ENCODE measurements around the gene RNU6-9. TPM values are rescaled to one million over a fixed set of nuclear protein-coding genes. Genes with fewer than 3 reads are reported as not detected.

Gene RNU6-9
- total RNA-seq, 1 donor from 2014 or later, result not detected

GRCh38 chr19:858868-859843 is 34.1 kb upstream of the RNU6-9 start, which contains the start of gene CFD:
Gene CFD, plus strand, starts transcription at chr19:859664. Its CDS starts 26 bp downstream, at chr19:859690.
- no peak for TF ChIP-seq CTCF (IDR thresholded peaks at IDR 0.05)
- Mint-ChIP-seq H3K36me3 (ENCODE audit: low read depth) (no peaks in the 10 kb centered on the region), H3K27me3 (ENCODE audit: low read depth) (no peaks in the 10 kb centered on the region), H3K4me1 (ENCODE audit: low read depth) (peaks cover 11% of the 10 kb centered on the region), H3K4me3 (ENCODE audit: unreplicated experiment) (peak within 1 kb of the TSS; percentile 33), H3K27ac (ENCODE audit: unreplicated experiment) (no peak within 1 kb of the TSS), H3K9me3 (ENCODE audit: low read depth) (no peaks in the 10 kb centered on the region)
- no peak for DNase-seq (ENCODE audit: low spot score)

- TF ChIP-seq CTCF (IDR thresholded peaks at IDR 0.05), result no peak
These were observed 32.0 kb upstream of the RNU6-9 start for GRCh38 chr19:861141-861755.

GRCh38 chr19:861756-862580 is 31.3 kb upstream of the RNU6-9 start:
- peak overlapping the region; percentile 22 for H3K4me3 Mint-ChIP-seq (ENCODE audit: unreplicated experiment)
- TF ChIP-seq CTCF (IDR thresholded peaks at IDR 0.05), result peak; percentile 18
- no peak for DNase-seq (ENCODE audit: low spot score)
- no peaks in the 10 kb centered on the region for H3K27me3 Mint-ChIP-seq (ENCODE audit: low read depth)
- H3K9me3 Mint-ChIP-seq (ENCODE audit: low read depth), result no peaks in the 10 kb centered on the region
- H3K27ac Mint-ChIP-seq (ENCODE audit: unreplicated experiment), result no peak overlapping the region
- H3K36me3 Mint-ChIP-seq (ENCODE audit: low read depth), result peaks cover 2% of the 10 kb centered on the region
- H3K4me1 Mint-ChIP-seq (ENCODE audit: low read depth), result peaks cover 12% of the 10 kb centered on the region

More at GRCh38 chr19:861141-861755, 32.0 kb upstream of the RNU6-9 start:
- Mint-ChIP-seq H3K27ac (ENCODE audit: unreplicated experiment) (no peak overlapping the region), H3K9me3 (ENCODE audit: low read depth) (no peaks in the 10 kb centered on the region), H3K4me1 (ENCODE audit: low read depth) (peaks cover 11% of the 10 kb centered on the region), H3K36me3 (ENCODE audit: low read depth) (peaks cover 2% of the 10 kb centered on the region), H3K4me3 (ENCODE audit: unreplicated experiment) (peak overlapping the region; percentile 22), H3K27me3 (ENCODE audit: low read depth) (no peaks in the 10 kb centered on the region)
- DNase-seq (ENCODE audit: low spot score), result no peak

- H3K27me3 Mint-ChIP-seq (ENCODE audit: low read depth), result no peaks in the 10 kb centered on the region
- no peak overlapping the region for H3K4me3 Mint-ChIP-seq (ENCODE audit: unreplicated experiment)
- peak; percentile 91 for DNase-seq (ENCODE audit: low spot score)
- peaks cover 6% of the 10 kb centered on the region for H3K36me3 Mint-ChIP-seq (ENCODE audit: low read depth)
- no peak for TF ChIP-seq CTCF (IDR thresholded peaks at IDR 0.05)
- H3K4me1 Mint-ChIP-seq (ENCODE audit: low read depth), result peaks cover 20% of the 10 kb centered on the region
- no peaks in the 10 kb centered on the region for H3K9me3 Mint-ChIP-seq (ENCODE audit: low read depth)
- H3K27ac Mint-ChIP-seq (ENCODE audit: unreplicated experiment), result no peak overlapping the region
These were observed 30.5 kb upstream of the RNU6-9 start for GRCh38 chr19:862581-863314.
